Transverse colon (tissue), 4 donors: ENCODE measurements around the gene FKBP6.
"Not testable (repeated sequence)": the region's sequence is repeated elsewhere in the genome, so short reads cannot be mapped to it uniquely, and the experiment has no call there.

Experiments used
- CTCF ChIP-seq, 5 experiments: fragments of 200-600 bp in 3 of 5; fragments of 450-650 bp in 2 of 5; sonication (generic) in 3 of 5; IDR thresholded peaks; 1 replicate in 2 of 5; 2 replicates in 3 of 5; pipeline ENCODE4 v1.5.1; 2016 to 2017; ENCODE audit warnings: antibody characterized with exemption in 5 of 5, inconsistent platforms in 3 of 5, mild to moderate bottlenecking in 2 of 5, moderate library complexity in 1 of 5
- POLR2A ChIP-seq: fragments of 450-650 bp; IDR thresholded peaks from one replicate; pipeline ENCODE4 v1.6.1; 2016; ENCODE audit warnings: antibody characterized with exemption, mild to moderate bottlenecking, moderate library complexity
- POLR2AphosphoS5 ChIP-seq, 3 donors: sonication (generic); formaldehyde crosslinking; IDR thresholded peaks; one replicate each; pipeline ENCODE4 v1.6.1; 2016; ENCODE audit warnings: antibody characterized with exemption in 3 of 3

- TF ChIP-seq POLR2A; CTCF (IDR thresholded peaks at IDR 0.05); POLR2AphosphoS5 (IDR thresholded peaks at IDR 0.05): not testable (repeated sequence)
Observed at GRCh38 chr7:73377413-73378200, 49.6 kb downstream of the FKBP6 start.
